Neural cell (in vitro differentiated cells): ENCODE data around the gene ITGA1. TPM values are rescaled to one million over a fixed set of nuclear protein-coding genes. Genes with fewer than 3 reads are reported as not detected.

ENCODE experiments used
- H2AFZ ChIP-seq: fragments of 200-600, 300-800 bp; sonication (generic), shearing (Covaris generic); 2 replicates; pipeline ENCODE4 v1.6.0; 2014; ENCODE audit warnings: low read depth, mild to moderate bottlenecking, antibody characterized with exemption, low read length, moderate library complexity
- H3F3A ChIP-seq: fragments of 200-600 bp; shearing (Covaris generic); 2 replicates; pipeline ENCODE4 v1.6.1; 2016; ENCODE audit warnings: mild to moderate bottlenecking, moderate library complexity, mixed read lengths, antibody characterized with exemption, low read length; ENCODE audit not compliant: insufficient read depth, poor library complexity, severe bottlenecking
- H3K27ac ChIP-seq: fragments of 200-600, 300-800 bp; sonication (generic), shearing (Covaris generic); 2 replicates; pipeline ENCODE4 v1.5.1; 2014; ENCODE audit warnings: mild to moderate bottlenecking, low read length, moderate library complexity
- H3K27me3 ChIP-seq: fragments of 300-800, 200-600 bp; sonication (generic), shearing (Covaris generic); 2 replicates; pipeline ENCODE4 v1.6.0; 2014; ENCODE audit warnings: mild to moderate bottlenecking, low read depth, low read length, moderate library complexity; ENCODE audit not compliant: insufficient read depth
- H3K36me3 ChIP-seq: fragments of 300-800, 200-600 bp; sonication (generic), shearing (Covaris generic); 2 replicates; pipeline ENCODE4 v1.5.1; 2014; ENCODE audit warnings: mild to moderate bottlenecking, antibody characterized with exemption, low read length, moderate library complexity; ENCODE audit not compliant: insufficient read depth
- H3K4me2 ChIP-seq: fragments of 300-800, 200-600 bp; sonication (generic), shearing (Covaris generic); 2 replicates; pipeline ENCODE4 v1.6.0; 2014; ENCODE audit warnings: mild to moderate bottlenecking, low read length
- H3K4me3 ChIP-seq: fragments of 300-800, 200-600 bp; sonication (generic), shearing (Covaris generic); 2 replicates; pipeline ENCODE4 v1.5.1; 2014; ENCODE audit warnings: mild to moderate bottlenecking, low read length, moderate library complexity
- H3K79me2 ChIP-seq: fragments of 200-600 bp; shearing (Covaris generic); replicated peaks from 2 replicates; pipeline ENCODE4 v1.6.0; 2014; ENCODE audit warnings: mild to moderate bottlenecking, low read length, moderate library complexity; ENCODE audit not compliant: insufficient read depth
- H3K9ac ChIP-seq: fragments of 300-800, 200-600 bp; sonication (generic), shearing (Covaris generic); 2 replicates; pipeline ENCODE4 v1.6.1; 2016; ENCODE audit warnings: mild to moderate bottlenecking, low read length, mixed read lengths
- H3K9me2 ChIP-seq: fragments of 200-600 bp; shearing (Covaris generic); 2 replicates; pipeline ENCODE4 v1.6.1; 2016; ENCODE audit warnings: mild to moderate bottlenecking, low read length, mixed read lengths; ENCODE audit not compliant: insufficient read depth
- H3K9me3 ChIP-seq: fragments of 200-600, 300-800 bp; sonication (generic), shearing (Covaris generic); 2 replicates; pipeline ENCODE4 v1.6.1; 2016; ENCODE audit warnings: mild to moderate bottlenecking, mixed run types, low read length, moderate library complexity, mixed read lengths
- H4K20me1 ChIP-seq: fragments of 200-600 bp; shearing (Covaris generic); 2 replicates; pipeline ENCODE4 v1.6.1; 2016; ENCODE audit warnings: mild to moderate bottlenecking, mixed run types; ENCODE audit not compliant: insufficient read depth
- CTCF ChIP-seq: fragments of 450-650 bp; IDR thresholded peaks from 2 replicates; pipeline ENCODE4 v1.5.1; 2014; ENCODE audit warnings: antibody characterized with exemption, mild to moderate bottlenecking, moderate library complexity; ENCODE audit not compliant: poor library complexity, severe bottlenecking
- EP300 ChIP-seq: fragments of 450-650 bp; conservative IDR thresholded peaks from 2 replicates; pipeline ENCODE4 v1.6.1; 2014; ENCODE audit warnings: antibody characterized with exemption, mild to moderate bottlenecking, moderate library complexity; ENCODE audit not compliant: poor library complexity, severe bottlenecking
- EZH2 ChIP-seq: fragments of 200-600, 300-800 bp; shearing (Covaris generic), sonication (generic); IDR thresholded peaks from 2 replicates; pipeline ENCODE4 v1.6.1; 2014; ENCODE audit warnings: antibody characterized with exemption, low read length, borderline replicate concordance, mild to moderate bottlenecking; ENCODE audit not compliant: insufficient read depth, poor library complexity, severe bottlenecking
- MXI1 ChIP-seq: fragments of 450-650 bp; conservative IDR thresholded peaks from 2 replicates; pipeline ENCODE4 v1.6.1; 2014; ENCODE audit warnings: antibody characterized with exemption, mild to moderate bottlenecking; ENCODE audit not compliant: poor library complexity, severe bottlenecking
- POLR2AphosphoS5 ChIP-seq: IDR thresholded peaks from 2 replicates; pipeline ENCODE4 v1.6.1; 2012
- RAD21 ChIP-seq: fragments of 450-650 bp; conservative IDR thresholded peaks from 2 replicates; pipeline ENCODE4 v1.6.1; 2014; ENCODE audit warnings: antibody characterized with exemption, mild to moderate bottlenecking, moderate library complexity
- REST ChIP-seq: IDR thresholded peaks from 2 replicates; pipeline ENCODE4 v1.6.1; 2012; ENCODE audit warnings: borderline replicate concordance
- SMC3 ChIP-seq: fragments of 450-650 bp; conservative IDR thresholded peaks from 2 replicates; pipeline ENCODE4 v1.6.1; 2014; ENCODE audit warnings: antibody characterized with exemption, mild to moderate bottlenecking, moderate library complexity; ENCODE audit not compliant: poor library complexity
- TAF1 ChIP-seq: IDR thresholded peaks from 2 replicates; pipeline ENCODE4 v1.6.1; 2012; ENCODE audit warnings: low read depth
- polyA plus RNA-seq: library from polyadenylated mRNA; depleted of rRNA; stranded (reverse); fragments of >200 nt; gene quantifications from 2 replicates; pipeline ENCODE4 v1.2.3, GENCODE V29; 2014

The ITGA1 gene
- polyA plus RNA-seq, 1 donor from 2014 or later = 0.15 TPM

GRCh38 chr5:52789851-52790250 is 2.1 kb downstream of the ITGA1 start:
- Histone ChIP-seq H3K9me2 (no peaks in the 10 kb centered on the region), H3K27ac (no peak overlapping the region), H4K20me1 (no peaks in the 10 kb centered on the region), H3F3A (no peaks in the 10 kb centered on the region), H3K9me3 (no peaks in the 10 kb centered on the region), H3K36me3 (no peaks in the 10 kb centered on the region), H3K4me3 (no peak overlapping the region), H3K9ac (no peak overlapping the region), H2AFZ (no peak overlapping the region), H3K27me3 (peaks cover 33% of the 10 kb centered on the region), H3K4me2 (no peak overlapping the region), H3K79me2 (no peaks in the 10 kb centered on the region)
- no peak for TF ChIP-seq EP300
- no peak for TF ChIP-seq EZH2
- no peak for TF ChIP-seq TAF1
- TF ChIP-seq POLR2AphosphoS5 = no peak
- TF ChIP-seq SMC3 = no peak
- no peak for TF ChIP-seq MXI1
- TF ChIP-seq RAD21 = no peak
- TF ChIP-seq CTCF = no peak
- TF ChIP-seq REST = no peak

- no peaks in the 10 kb centered on the region for H3K9me3 ChIP-seq
- H3K36me3 ChIP-seq = no peaks in the 10 kb centered on the region
- no peak overlapping the region for H3K9ac ChIP-seq
- H3K4me2 ChIP-seq = no peak overlapping the region
- no peaks in the 10 kb centered on the region for H4K20me1 ChIP-seq
- no peaks in the 10 kb centered on the region for H3K79me2 ChIP-seq
- H2AFZ ChIP-seq = no peak overlapping the region
- no peak overlapping the region for H3K27ac ChIP-seq
- no peak overlapping the region for H3K4me3 ChIP-seq
- H3F3A ChIP-seq = no peaks in the 10 kb centered on the region
- TF ChIP-seq RAD21 (no peak), SMC3 (no peak), EZH2 (no peak), POLR2AphosphoS5 (no peak), TAF1 (no peak), MXI1 (no peak), REST (no peak), CTCF (no peak), EP300 (no peak)
- no peaks in the 10 kb centered on the region for H3K9me2 ChIP-seq
- H3K27me3 ChIP-seq = peaks cover 32% of the 10 kb centered on the region
Observed at GRCh38 chr5:52791366-52791765, 3.6 kb downstream of the ITGA1 start.
